Measurements from ENCODE around the gene LBHD1.

LBHD1 gene

DNA sequence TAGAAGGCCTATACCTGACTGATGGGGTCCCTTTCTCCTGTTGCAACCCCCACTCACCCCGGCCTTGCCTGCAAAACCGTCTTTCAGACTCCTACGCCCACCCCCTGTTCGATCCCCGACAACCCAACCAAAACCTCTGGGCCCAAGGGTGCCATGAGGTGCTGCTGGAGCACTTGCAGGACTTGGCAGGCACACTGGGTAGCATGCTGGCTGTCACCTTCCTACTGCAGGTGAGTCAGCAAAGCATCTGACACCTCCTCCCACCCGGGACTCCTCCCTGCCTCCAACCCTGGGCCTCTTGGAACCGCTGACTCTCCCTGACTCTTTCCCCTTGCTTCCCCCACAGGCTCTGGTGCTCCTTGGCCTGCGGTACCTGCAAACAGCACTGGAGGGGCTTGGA, 57.8 kb downstream of the LBHD1 start:
- H3K4me3 ChIP-seq (ENCODE audit: low read depth in 1 of 2, low read length in 1 of 2): no peak overlapping the region
- TF ChIP-seq, protein P1, sequence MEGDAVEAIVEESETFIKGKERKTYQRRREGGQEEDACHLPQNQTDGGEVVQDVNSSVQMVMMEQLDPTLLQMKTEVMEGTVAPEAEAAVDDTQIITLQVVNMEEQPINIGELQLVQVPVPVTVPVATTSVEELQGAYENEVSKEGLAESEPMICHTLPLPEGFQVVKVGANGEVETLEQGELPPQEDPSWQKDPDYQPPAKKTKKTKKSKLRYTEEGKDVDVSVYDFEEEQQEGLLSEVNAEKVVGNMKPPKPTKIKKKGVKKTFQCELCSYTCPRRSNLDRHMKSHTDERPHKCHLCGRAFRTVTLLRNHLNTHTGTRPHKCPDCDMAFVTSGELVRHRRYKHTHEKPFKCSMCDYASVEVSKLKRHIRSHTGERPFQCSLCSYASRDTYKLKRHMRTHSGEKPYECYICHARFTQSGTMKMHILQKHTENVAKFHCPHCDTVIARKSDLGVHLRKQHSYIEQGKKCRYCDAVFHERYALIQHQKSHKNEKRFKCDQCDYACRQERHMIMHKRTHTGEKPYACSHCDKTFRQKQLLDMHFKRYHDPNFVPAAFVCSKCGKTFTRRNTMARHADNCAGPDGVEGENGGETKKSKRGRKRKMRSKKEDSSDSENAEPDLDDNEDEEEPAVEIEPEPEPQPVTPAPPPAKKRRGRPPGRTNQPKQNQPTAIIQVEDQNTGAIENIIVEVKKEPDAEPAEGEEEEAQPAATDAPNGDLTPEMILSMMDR (IDR thresholded peaks at IDR 0.05): no peak
- no peaks in the 10 kb centered on the region for H3K27me3 ChIP-seq
- H3K4me1 ChIP-seq (ENCODE audit: control insufficient read depth in 1 of 2, insufficient read depth in 1 of 2, low read depth in 1 of 2, low read length in 1 of 2): peaks cover 28 to 32% of the 10 kb centered on the region in 2 experiments
- peak overlapping the region; percentile 95 for H3K27ac ChIP-seq
- H3K9me3 ChIP-seq: no peaks in the 10 kb centered on the region
- H3K36me3 ChIP-seq: peaks cover 15% of the 10 kb centered on the region

DNA sequence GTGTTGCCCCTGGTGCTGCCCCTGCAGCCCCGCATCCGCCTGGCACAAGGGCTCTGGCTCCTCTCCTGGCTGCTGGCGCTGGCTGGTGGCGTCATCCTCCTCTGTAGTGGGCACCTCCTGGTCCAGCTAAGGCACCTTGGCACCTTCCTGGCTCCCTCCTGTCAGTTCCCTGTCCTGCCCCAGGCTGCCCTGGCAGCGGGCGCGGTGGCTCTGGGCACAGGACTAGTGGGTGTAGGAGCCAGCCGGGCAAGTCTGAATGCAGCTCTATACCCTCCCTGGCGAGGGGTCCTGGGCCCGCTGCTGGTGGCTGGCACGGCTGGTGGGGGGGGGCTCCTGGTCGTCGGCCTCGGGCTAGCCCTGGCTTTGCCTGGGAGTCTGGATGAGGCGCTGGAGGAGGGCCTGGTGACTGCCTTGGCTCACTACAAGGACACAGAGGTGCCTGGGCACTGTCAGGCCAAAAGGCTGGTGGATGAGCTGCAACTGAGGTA, 58.7 kb downstream of the LBHD1 start:
- Histone ChIP-seq H3K4me1 (ENCODE audit: control insufficient read depth in 1 of 2, insufficient read depth in 1 of 2, low read depth in 1 of 2, low read length in 1 of 2) (peaks cover 28 to 32% of the 10 kb centered on the region in 2 experiments), H3K27ac (peak overlapping the region; percentile 95)

More for the DNA sequence above, 58.7 kb downstream of the LBHD1 start:
- no peaks in the 10 kb centered on the region for H3K27me3 ChIP-seq
- no peaks in the 10 kb centered on the region for H3K9me3 ChIP-seq
- H3K4me3 ChIP-seq (ENCODE audit: low read depth in 1 of 2, low read length in 1 of 2): peak overlapping the region; percentile 79 to 91
- TF ChIP-seq, protein P1 (IDR thresholded peaks at IDR 0.05): no peak
- H3K36me3 ChIP-seq: peaks cover 21% of the 10 kb centered on the region

All from neutrophil (primary cell).